GM18909 (cell line): ENCODE data around the gene LRRC57.
A peak's percentile ranks its signal among the peaks of the same experiment; 100 is the strongest.
"Not testable (repeated sequence)": the region's sequence is repeated elsewhere in the genome, so short reads cannot be mapped to it uniquely, and the experiment has no call there.

Experiments
- ATAC-seq: cut with Tn5 transposase; IDR thresholded peaks from one replicate; pipeline ENCODE4 v1.9.1; 2021; ENCODE audit warnings: mild to moderate bottlenecking; ENCODE audit not compliant: unreplicated experiment, poor library complexity

Gene LRRC57

DNA sequence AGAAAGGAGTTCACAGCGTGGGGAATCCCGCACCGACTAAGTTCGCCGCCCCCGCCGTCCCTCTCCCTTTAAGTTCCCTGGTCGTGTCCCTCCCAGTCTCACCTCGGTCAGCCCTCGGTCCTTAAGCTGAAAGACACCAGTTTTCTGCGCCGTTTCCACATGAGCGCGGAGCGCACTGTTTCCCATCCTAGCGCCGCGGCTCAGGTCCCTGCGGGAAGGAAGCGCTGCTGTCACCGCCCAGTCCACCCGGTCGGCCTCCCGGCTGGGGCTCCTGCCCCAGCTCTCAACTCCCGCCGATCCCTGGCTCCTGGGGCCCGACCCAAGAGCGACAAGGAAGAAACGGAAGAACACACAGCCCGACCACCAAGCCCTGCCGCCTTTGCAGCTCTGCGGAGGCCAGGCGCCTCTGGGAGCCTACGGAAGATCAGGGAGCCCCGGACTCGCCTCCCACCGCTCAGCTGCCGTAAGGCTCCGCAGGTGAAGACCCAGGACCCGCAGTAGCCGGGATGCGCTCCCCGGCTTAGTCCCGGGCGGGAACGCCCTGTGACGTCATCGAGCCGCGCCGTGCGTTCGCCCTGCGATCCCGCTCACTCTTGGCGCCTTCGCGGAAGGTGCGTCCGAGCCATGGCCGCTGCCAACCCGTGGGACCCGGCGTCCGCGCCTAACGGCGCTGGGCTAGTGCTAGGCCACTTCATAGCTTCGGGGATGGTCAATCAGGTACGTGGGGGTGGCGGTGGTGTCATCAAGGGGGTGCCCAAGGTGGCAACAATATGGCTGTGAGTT, at the start of gene LRRC57, which contains the start of gene HAUS2:
Gene LRRC57, minus strand, starts transcription at position 545 of the 783 bp plus-strand sequence. Its CDS starts 359 bp downstream, at position 186.
Gene HAUS2, plus strand, starts transcription at position 590 of the 783 bp plus-strand sequence. Its CDS starts 35 bp downstream, at position 625.
- ATAC-seq = peak; percentile 88

DNA sequence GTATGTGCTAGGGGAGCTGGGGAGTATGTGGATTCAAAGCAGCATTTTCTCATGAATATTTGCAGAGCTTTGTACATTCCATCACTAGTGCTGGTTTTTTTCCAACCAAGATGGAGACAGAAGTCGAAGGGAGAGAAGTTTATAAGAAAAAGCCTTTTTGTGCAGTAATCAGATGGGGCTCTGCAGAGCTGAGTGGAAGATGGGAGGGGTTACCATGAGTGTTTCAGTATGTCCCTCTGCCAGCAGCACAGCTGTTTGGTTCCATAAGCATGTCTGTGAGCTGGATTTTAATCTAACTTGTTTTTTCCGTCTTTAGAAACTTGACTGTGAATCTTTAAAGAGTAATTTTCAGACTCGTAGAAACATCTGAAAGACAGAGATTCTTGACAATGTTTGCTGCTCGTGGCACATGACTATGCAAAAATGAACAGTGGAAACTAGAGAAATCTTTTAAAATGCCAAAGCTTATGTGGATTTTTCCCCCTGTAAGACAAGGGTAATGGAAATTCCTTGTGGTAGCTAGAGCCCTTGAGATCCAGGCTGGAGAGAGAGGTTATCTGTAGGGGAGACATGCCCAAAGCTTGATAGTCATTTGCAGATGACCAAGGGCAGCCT, 47.1 kb upstream of the LRRC57 start:
- ATAC-seq = no peak

DNA sequence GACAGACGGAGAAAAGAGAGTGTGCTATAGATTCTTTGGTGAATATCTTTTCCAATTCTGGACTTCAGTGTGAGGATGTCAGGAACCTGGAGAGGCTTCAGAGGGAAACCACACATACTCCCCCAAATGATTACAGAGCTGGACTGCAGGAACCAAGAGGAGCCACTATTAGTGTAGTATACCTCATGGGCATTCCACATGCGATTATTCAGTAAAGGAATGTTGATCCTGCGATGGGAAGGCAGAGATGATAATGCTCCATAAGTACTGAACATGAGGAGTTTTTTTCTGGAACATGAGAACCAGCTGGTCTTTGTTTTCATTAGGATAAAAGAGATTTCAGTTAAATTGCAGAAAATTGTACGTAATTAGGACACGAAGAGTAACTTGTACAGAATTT, 45.5 kb upstream of the LRRC57 start:
- no peak for ATAC-seq

DNA sequence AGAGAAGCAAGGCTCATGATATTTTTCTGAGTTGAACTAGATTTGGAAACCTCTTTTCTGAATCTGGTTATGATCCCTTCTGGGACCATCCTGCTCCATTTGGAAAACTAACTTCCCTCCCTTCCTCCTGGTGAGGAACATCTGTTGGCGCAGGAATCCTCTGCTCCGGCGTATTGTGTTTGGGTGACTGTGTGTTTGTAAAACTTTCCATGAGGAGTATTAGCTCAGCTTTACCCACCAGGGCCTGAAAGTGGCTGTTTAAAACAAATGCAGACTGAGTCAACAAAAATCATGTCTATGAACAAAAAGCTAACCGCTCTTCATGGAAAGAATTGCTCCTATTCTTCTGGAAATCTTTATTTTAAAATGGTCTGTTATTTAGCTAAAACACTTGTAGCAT, 44.5 kb upstream of the LRRC57 start:
- ATAC-seq = no peak

DNA sequence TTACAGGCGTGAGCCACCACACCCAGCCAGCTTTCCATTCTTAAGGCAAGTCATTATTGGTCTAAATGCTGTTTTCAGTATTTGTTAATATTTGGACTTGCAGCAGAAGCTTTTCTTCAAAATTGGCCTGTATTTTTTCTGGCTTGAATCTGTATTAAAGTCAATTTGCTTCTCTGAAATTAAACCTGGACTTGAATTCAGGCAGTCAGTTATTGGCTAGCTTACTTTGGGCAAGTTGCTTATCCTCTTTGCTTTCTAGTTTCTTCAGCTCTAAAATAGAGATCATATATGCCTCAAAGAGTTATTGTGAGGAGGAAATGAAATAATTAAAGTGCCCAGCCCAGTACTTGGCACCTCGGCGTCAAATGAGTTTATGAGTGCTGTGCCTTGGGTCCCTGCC, 44.1 kb upstream of the LRRC57 start:
- no peak for ATAC-seq

DNA sequence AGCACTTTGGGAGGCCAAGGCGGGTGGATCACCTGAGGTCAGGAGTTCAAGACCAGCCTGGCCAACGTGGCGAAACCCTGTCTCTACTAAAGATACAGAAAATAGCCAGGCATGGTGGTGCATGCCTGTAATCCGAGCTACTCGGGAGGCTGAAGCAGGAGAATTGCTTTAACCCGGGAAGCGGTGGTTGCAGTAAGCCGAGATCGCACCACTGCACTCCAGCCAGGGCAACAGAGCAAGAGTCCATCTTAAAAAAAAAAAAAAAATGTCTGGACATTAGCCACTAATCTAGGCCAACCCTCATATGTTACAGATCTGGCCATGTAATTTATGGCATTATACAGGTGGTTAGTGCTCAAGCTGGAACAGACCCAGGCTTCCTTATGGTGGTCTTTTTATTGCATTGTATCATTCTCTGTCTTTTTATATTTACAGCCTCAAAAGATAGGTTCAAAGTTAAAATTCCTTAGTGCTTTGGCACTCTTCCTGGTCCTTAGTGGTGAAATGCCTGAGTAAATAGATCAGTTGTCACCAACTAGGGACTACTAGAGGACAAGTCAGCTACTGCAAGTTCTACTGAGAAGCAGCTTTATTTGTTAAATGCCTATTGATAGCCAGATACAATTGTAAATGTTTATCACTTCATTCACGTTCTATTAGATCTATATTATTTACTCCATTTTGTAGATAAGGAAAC, 42.8 kb upstream of the LRRC57 start:
- no peak for ATAC-seq

DNA sequence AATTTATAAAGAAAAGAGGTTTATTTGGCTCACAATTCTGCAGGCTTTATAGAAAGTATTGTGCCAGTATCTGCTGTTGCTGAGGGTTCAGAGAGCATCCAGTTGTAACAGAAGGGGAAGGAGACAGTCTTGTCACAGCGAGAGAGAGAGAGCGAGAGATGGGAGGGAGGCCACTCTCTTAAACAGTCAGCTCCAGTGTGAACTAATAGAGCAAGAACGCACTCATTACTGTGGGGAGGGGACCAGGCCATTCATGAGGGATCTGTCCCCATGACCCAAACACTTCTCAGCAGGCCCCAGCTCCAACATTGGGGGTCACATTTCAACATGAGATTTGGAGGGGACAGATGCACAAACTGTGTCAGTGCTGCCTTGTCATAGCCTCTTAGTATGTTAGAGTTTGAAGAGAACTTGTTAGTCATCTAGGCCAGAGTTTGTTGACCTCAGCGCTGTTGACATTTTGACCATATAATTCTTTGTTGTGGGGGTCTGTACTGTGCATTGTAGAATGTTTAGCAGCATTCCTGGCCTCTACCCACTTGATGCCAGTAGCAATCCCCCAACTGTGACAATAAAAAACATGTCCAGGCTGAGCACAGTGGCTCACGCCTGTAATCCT, 42.1 kb upstream of the LRRC57 start:
- no peak for ATAC-seq

DNA sequence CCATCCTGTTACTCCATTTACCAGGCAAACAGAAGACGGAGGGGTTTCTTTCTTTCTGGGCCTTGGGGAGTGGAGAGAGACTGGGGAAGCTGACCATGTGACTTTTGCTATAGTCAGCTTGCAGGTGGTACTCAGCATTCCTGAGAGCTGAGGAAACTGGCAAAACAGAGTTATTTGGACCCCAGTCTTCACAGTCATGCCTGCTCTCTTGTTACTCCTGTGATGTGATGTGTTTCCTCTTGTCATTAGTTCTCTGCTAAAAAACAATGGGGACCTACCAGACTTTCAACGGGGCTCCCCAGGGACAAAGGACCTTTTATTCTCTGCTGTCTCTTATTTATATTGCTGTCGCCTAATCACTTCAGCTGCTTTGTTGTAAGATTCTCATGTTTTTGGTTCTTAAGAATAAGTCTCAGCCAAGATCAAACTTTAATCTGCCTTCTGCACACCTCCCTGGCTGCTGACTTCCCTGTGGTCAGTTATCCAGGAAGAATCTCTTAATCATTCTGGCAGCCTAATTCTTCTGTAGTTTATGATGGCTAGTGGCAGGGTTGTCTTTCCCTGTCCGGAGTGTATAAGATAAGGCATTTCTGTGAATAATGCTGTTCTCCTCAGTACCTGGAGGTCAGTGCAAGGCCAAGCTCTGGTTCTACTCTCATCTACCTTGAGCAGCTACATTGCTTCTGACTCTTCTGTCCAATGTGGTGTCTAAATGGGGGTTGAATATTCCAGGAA, 35.6 kb upstream of the LRRC57 start:
- ATAC-seq = no peak

DNA sequence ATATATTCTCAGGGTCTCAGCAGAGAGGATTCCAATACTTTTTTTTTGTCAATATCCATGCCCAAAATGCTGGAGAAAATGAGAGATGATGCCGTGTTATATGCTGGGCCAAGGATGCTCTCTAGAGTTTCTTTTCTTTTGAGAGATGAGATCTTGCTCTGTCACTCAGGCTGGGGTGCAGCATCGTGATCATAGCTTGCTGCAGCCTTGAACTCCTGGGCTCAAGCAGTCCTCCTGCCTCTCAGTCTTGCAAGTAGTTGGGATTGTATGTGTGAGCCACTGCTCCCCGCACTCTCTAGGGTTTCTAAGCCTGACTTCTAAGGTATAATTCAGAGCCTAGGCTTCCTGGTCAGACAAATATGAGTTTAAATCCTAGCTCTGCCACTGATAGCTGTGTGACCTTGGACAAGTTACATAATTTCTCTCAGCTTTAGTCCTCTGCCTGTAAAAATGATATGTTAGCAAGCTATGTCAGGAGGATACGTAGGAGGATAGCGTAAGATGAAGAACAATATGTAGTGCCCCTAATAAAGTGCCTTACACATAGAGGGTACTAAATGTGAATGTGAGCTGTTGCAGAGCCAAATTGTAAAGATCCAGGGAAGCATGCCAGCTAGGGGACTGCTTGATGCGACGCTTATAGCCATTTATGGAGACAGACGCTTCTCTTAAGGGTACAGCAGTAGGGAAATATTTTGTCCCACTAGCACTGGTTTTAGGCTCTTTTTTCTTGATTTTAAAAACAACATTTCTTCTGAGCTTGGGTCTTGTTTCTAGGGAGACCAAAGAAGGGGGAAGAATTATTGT, 34.2 kb upstream of the LRRC57 start:
- no peak for ATAC-seq

DNA sequence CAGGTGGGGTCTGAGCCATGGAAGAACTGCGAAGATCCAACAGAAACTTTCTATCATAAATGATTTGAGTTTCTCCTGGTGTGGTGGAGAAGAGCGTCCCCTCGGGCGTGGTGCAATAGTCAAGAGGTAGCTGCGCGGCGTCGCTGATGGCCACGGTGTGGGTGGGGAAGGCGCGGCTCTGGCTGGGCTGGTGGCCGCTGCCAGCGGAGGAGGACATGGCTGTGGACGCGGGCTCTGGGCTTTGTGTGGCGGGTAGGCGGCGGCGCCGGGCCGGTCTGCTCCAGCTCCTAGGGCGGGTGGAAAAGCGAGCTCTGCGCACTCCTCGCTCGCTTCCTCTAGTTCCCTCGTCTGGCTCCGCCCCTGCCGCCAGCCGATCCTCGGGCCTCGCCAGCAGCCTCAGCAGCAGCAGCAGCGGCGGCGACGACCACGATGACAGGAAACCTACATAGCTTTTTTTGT, 32.7 kb upstream of the LRRC57 start:
- peak; percentile 78 for ATAC-seq

DNA sequence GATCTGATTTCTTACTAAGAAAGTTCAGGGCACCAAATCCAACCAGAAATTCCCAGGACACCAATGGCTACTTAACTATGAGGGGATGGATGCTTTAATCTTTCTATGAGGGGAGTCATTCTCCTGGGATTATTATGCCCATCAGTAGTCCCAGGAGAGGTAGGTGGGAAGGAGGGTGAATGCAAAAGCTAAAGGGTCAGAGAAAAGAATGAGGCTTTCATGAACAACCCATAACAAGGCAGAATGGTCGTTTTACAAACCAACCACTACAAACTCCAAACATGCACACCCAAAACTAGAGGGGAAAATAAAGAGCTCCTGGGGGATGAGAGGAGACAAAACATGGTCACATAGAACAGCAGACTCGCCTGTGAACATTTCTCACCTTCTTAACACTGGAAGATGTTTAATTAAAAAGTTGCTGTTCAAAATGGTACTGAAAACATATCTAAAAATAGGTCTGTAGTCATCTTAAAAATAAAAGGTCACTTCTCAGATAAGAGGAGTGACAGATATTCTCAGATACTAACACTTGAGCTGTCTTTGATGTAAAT, 30.5 kb upstream of the LRRC57 start:
- ATAC-seq = no peak

DNA sequence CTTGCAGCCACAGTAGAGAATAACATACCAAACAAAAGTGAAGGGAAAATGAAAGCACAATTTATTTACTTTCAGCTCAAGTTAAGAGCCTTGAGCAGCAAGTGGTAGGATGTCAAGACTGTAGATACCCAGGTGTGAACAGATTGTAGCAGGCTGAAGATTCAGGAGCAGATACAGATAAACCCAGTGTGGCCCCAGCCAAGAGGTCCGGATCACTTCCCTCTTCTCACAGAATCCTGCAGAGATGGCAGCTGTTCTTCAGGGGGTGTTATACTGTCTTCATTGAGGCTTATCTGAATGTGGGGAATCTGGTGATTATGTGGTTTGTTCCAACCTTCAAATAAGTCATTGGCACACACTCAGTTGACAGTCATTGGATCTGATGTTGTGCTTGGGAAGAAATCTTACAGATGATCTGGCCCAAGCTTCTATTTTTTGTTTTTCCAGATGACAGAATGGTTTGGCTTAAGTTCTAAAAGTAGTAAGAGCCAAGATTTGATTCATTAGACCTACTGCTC, 29.0 kb upstream of the LRRC57 start:
- ATAC-seq = no peak

DNA sequence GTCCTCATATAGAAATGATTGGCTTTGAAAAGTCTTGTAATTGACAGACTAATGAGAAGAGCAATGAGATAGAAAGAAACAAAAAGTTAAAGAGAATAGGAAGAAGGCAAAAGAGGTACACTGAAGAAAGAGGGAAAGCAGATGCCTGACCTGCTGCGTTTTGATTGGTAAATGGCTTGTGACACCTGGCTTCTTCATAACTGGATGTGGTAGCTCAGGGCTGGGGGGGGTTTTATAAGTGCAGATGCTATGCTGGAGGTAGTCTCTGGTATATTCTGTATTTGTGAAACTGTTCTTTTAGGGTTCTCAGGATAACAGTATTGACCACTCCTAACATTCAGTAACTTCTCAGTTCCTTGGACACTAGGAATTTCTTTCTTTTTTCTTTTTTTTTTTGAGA, 28.2 kb upstream of the LRRC57 start:
- no peak for ATAC-seq

DNA sequence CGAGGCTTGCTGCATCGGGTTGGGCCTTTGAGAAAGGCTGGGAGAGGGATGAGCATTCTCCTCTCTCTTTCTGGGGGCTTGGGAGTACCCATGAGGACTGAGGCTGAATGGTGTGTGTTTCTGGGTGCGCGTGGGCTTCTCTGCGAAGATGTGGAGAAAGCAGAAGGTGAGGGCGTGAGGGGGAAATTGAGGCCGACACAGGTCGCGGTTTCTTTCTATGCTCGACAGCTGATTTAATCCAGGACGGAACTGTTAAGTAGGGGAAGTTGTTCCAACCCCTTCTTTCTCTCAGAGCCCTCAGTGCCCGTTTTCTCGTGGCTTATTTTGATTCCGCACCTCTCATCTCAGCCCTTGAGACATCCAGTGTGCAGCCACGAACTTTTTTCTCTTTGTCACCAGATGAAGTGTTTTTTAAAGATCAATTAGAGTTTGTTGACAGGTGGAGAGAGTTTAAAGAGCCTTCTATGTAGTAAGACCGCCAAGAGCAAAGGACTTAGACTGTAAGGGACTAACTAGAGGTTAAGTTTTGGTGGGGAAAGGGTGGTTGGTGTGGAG, 27.5 kb upstream of the LRRC57 start:
- no peak for ATAC-seq

DNA sequence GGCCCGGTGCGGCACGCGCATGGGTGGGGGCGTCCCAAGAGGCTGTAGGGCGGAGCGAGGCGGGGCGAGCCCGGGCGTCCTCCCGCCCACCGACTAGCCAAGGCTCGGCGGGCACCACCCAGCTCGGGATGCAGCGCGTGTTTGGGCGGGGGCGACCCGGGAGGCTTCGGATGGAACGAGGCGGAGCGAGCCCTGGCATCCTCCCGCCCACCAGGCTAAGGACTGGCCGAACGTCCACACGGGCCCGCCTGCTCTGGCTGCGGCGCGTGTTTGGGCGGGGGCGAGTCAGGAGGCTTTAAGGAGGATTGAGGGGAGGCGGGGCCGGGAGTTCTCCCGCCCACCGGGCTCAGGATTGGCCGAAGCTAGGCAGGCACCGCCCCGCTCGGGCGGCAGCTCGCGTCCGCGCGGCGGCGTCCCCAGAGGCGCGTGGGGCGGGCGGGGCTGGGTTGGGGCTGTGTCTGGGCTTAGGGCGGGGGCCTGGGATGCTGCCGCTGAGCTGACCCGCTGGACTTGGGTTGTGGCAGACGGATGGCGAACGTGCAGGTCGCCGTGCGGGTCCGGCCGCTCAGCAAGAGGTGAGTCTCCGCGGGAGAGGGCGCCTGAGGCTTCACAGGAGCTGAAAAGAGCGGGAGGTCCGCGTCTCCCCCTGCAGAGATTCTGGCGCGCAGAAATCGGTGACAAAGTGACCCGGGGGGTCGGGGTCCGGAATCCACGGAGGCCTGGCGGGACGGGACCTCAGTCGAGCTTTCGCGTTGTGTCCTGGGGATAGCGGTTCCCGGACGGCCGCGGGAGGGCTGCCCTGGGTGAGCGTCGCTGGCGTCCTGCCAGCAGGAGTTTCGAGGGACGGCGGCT, 26.8 kb upstream of the LRRC57 start, which contains the start of gene STARD9:
Gene STARD9, plus strand, starts transcription at position 419 of the 852 bp plus-strand sequence. Its CDS starts 110 bp downstream, at position 529.
- peak; percentile 94 for ATAC-seq

DNA sequence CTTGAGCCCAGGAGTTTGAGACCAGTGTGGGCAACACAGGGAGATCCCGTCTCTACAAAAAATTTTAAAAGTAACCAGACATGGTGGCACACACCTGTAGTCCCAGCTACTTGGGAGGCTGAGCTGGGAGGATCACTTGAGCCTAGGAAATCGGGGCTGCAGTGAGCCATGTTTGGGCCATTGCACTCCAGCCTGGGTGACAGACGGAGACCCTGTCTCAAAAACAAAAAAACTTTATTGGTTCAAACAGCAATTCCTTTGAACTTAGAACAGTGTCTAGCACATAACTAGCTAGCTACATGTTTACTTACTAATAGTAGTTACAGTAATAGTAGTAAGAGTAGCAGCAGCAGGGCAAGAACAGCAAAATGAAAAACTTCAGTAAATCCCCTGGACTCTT, 10.1 kb upstream of the LRRC57 start:
- no peak for ATAC-seq

DNA sequence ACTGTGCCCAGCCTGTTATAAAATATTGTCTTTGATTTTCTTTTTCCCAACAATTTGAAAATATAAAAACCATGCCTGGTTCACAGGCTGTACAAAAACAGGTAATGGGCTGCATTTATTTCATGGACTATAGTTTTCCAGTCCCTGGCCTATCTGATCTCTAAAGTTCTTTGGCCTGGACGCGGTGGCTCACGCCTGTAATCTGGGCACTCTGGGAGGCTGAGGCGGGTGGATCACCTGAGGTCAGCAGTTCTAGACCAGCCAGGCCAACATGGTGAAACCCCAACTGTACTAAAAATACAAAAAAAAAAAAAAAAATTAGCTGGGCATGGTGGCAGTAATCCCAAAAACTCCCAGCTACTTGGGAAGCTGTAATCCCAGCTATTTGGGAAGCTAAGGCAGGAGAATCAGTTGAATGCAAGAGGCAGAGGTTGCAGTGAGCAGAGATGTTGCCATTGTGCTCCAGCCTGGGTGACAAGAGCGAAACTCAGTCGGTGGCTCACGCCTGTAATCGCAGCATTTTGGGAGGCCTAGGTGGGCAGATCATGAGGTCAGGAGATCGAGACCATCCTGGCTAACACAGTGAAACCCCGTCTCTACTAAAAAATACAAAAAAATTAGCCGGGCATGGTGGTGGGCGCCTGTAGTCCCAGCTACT, 8.1 kb upstream of the LRRC57 start:
- ATAC-seq = not testable (repeated sequence)
